Small intestine (tissue), 7 donors: ENCODE measurements around the gene GABRG3. TPM values are rescaled to one million over a fixed set of nuclear protein-coding genes. Genes with fewer than 3 reads are reported as not detected.

Source experiments
- DNase-seq, 2 donors: peaks; one replicate each; pipeline versions ENCODE4 v3.0.0 to v3.0.0-alpha.2; 2013
- FAIRE-seq: peaks from 2 replicates; lab custom pipeline; 2012; peaks lifted over from hg19 to GRCh38; lab: Jason Lieb, UNC
- H3K27ac ChIP-seq, 3 donors: one replicate each; pipeline ENCODE4 v1.5.1; 2013; ENCODE audit warnings: low read length in 2 of 3, mild to moderate bottlenecking in 2 of 3, control low read depth in 1 of 3, inconsistent platforms in 1 of 3, low read depth in 1 of 3, moderate library complexity in 1 of 3
- H3K27me3 ChIP-seq, 3 donors: one replicate each; pipeline ENCODE4 v1.6.1; 2013; ENCODE audit warnings: low read length in 3 of 3, inconsistent platforms in 1 of 3; ENCODE audit not compliant: control insufficient read depth in 3 of 3, insufficient read depth in 3 of 3
- H3K36me3 ChIP-seq, 3 donors: one replicate each; pipeline ENCODE4 v1.6.1; 2013; ENCODE audit warnings: low read length in 3 of 3, inconsistent platforms in 1 of 3, low read depth in 1 of 3, mild to moderate bottlenecking in 1 of 3, moderate library complexity in 1 of 3; ENCODE audit not compliant: control insufficient read depth in 3 of 3, insufficient read depth in 2 of 3
- H3K4me1 ChIP-seq, 3 donors: one replicate each; pipeline ENCODE4 v1.6.1; 2013; ENCODE audit warnings: low read length in 2 of 3, inconsistent platforms in 1 of 3, low read depth in 1 of 3, mild to moderate bottlenecking in 1 of 3, moderate library complexity in 1 of 3; ENCODE audit not compliant: control insufficient read depth in 3 of 3, insufficient read depth in 2 of 3
- H3K4me3 ChIP-seq, 3 donors: one replicate each; pipeline ENCODE4 v1.5.1; 2013; ENCODE audit warnings: low read length in 3 of 3, control low read depth in 1 of 3, inconsistent platforms in 1 of 3, low read depth in 1 of 3, mild to moderate bottlenecking in 1 of 3, moderate library complexity in 1 of 3
- H3K9me3 ChIP-seq, 2 donors: one replicate each; pipeline ENCODE4 v1.6.1; 2013; ENCODE audit warnings: low read depth in 1 of 2, low read length in 1 of 2; ENCODE audit not compliant: control insufficient read depth in 2 of 2, insufficient read depth in 1 of 2
- WGBS, 3 donors: extraction: QIAGEN DNeasy Blood & Tissue Kit; methylation state at CpG; one replicate each; pipeline ENCODE4 v1.1.7; 2013; 5-methylcytosine and 5-hydroxymethylcytosine counted together
- polyA plus RNA-seq, 4 donors: library from polyadenylated mRNA; stranded (reverse) in 3 of 4; unstranded in 1 of 4; fragments of 200-250 nt in 3 of 4; fragments of 120-200 nt in 1 of 4; gene quantifications; one replicate each; pipeline versions ENCODE4 v1.2.1 to v1.2.3, GENCODE V29; 2013
- donor health status: healthy with polysubstance abuse.
- donor health status: control.
- donor health status: control.
- donor health status: Bipolar disorder and iron deficiency.
- donor health status: healthy.

Gene GABRG3
- polyA plus RNA-seq, 4 donors = 0.41 TPM; not detected in 3

DNA sequence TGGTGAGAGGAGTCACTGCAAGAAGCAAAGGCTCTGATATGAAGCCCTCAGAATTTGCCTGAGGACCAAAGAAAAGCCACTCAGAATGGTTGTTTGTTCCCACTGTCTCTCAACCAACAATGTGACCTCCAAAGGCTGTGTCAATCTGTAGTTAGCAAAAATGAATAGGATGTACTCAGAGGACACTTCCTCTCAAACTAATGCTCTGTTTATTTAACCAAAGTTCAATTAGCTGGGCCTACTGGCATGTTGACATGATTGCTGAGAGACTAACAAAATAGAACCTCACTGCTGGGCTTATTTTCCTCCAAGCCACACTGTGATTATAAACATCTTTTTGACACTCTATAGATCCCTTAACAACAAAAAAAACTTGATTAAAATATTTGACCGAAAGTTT is 605.6 kb downstream of the GABRG3 start:
- H3K36me3 ChIP-seq = no peaks in the 10 kb centered on the region
- H3K4me3 ChIP-seq = no peak overlapping the region
- DNase-seq = no peak
- H3K9me3 ChIP-seq = peaks cover 0 to 4% of the 10 kb centered on the region in 2 donors
- no peak for FAIRE-seq
- H3K27me3 ChIP-seq = no peaks in the 10 kb centered on the region
- 78 to 81% (median 80%) methylated on average over 1 of the region's 1 CpG for WGBS, 3 donors
- H3K27ac ChIP-seq = no peak overlapping the region
- no peaks in the 10 kb centered on the region for H3K4me1 ChIP-seq

DNA sequence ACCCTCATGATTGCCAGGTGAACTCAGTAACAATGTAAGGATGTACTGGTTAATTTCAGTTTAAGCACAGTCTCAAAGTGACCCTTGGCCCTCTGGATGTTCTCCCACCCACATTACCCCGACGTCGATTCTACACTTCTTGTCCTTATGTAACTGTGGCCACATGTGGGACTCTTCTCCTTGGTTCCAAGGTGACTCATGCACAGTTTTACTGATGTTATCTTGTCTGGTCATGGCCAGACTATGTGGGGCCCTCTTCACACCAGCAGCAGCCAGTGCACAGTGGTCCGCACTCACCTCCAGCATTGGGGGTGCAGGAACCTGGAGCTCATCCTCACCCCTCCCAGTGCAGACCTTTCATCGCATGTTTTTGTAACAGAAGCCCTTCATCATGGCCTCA is 608.8 kb downstream of the GABRG3 start:
- FAIRE-seq (no peak), DNase-seq (no peak)
- Histone ChIP-seq H3K4me3 (no peak overlapping the region), H3K27me3 (no peaks in the 10 kb centered on the region), H3K4me1 (no peaks in the 10 kb centered on the region), H3K27ac (no peak overlapping the region), H3K9me3 (peaks cover 0 to 2% of the 10 kb centered on the region in 2 donors), H3K36me3 (no peaks in the 10 kb centered on the region)
- WGBS, 3 donors = 92 to 95% (median 95%) methylated on average over 5 of the region's 5 CpGs

DNA sequence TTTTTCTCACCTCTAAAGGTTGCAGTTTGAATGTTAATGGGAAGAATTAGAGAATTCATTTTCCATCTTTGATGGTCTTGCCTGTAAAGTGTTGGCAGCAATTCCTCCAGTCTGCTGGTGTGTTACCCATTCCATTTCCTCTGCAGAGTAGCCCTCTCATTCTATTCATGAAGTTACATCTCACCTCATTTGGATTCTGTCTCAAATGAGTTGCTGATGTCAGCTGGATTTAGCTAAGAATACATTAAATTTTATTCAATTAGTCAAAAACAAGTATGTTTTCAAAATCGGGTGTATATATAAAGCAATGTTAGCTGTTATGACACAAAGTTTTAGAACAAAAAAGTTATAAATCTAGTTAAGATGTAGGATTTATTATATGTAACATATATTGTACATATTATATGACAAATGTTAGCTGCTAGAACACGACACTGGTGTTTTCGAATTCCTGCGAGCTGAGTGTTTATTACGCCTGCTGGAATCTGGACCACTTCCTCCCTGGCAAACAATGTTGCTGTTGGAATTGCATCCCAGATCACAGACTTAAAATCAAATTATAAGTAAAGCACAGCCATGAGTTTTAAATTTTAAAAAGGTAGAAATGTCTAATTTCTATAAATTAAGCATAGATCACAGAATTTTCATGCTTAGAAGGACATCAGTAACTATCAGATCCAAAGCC is 611.9 kb downstream of the GABRG3 start:
- no peaks in the 10 kb centered on the region for H3K27me3 ChIP-seq

DNA sequence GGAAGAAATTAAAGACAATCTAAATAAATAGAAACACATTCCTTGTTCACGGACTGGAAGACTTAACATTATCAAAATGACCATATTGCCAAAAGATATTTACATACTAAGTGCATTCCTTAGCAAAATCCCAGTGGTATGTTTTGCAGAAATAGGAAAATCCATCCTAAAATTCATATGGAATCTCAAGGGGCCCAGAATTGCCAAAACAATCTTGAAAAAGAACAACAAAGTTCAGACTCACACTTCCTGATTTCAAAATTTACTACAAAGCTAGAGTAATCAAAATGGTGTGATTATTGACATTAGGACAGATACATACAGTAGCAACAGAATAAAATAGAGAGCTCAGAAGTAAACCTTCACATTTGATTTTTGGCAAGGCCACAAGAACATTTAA is 612.7 kb downstream of the GABRG3 start:
- Histone ChIP-seq H3K4me1 (no peaks in the 10 kb centered on the region), H3K4me3 (no peak overlapping the region), H3K27ac (no peak overlapping the region), H3K9me3 (peaks cover 0 to 2% of the 10 kb centered on the region in 2 donors), H3K36me3 (no peaks in the 10 kb centered on the region), H3K27me3 (no peaks in the 10 kb centered on the region)
- DNase-seq = no peak
- WGBS, 3 donors = 31 to 56% (median 55%) methylated on average over 1 of the region's 1 CpG
- FAIRE-seq = no peak

More for the DNA sequence above, 611.9 kb downstream of the GABRG3 start:
- Histone ChIP-seq H3K36me3 (no peaks in the 10 kb centered on the region), H3K4me1 (no peaks in the 10 kb centered on the region), H3K9me3 (peaks cover 0 to 2% of the 10 kb centered on the region in 2 donors), H3K27ac (no peak overlapping the region), H3K4me3 (no peak overlapping the region)
- 59 to 89% (median 76%) methylated on average over 5 of the region's 5 CpGs for WGBS, 3 donors
- FAIRE-seq (no peak), DNase-seq (no peak)

DNA sequence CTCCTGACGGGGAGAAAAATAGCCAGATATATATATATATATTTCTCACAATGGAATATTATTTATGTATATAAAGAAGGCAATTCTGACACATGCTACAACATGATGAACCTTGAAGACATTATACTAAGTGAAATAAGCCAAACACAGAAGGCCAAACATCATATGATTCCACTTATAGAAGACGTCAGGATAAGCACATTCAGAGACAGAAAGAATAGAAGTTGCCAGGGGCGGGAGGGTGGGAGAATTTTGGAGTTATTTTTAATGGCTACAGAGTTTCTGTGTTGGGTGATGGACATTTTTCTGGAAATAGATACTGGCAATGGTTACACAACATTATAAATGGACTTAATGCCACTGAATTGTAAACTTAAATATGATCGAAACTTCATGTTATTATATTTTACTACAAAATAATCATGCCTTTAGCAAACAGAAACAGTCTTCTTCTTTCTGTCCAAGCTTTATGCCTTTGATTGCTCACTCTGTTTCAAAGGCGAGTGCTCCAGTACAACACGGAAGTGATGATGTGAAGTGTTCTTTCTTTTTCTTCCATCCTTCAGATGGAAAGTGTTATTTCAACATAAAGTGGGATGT is 614.2 kb downstream of the GABRG3 start:
- no peak overlapping the region for H3K4me3 ChIP-seq
- DNase-seq = no peak
- WGBS, 3 donors = 76 to 88% (median 83%) methylated on average over 6 of the region's 6 CpGs
- FAIRE-seq = no peak
- H3K27ac ChIP-seq = no peak overlapping the region
- no peaks in the 10 kb centered on the region for H3K27me3 ChIP-seq
- H3K36me3 ChIP-seq = no peaks in the 10 kb centered on the region
- H3K4me1 ChIP-seq = no peaks in the 10 kb centered on the region
- no peaks in the 10 kb centered on the region for H3K9me3 ChIP-seq

DNA sequence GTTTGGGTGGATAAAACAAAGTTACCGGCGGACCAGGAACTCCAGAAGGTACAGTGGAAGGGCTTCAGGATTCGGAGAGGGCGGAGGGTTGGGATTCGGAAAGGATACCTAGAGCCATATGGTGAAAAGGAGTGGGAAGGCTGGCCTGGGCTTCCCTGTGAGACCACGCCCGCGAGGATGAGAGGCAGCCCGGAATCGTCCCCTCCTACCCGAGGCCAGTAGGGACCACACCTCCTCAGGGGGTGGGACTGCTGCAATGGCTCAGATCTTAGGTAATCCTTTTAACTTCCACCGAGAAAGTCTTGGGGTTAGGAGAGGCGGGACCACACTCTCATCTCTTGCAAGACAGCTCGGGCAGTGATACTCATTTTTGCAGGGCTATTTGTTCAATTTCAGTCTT is 616.8 kb downstream of the GABRG3 start:
- Histone ChIP-seq H3K27ac (no peak overlapping the region), H3K36me3 (no peaks in the 10 kb centered on the region), H3K4me3 (no peak overlapping the region), H3K9me3 (peaks cover 0 to 2% of the 10 kb centered on the region in 2 donors), H3K27me3 (no peaks in the 10 kb centered on the region), H3K4me1 (no peaks in the 10 kb centered on the region)
- FAIRE-seq (no peak), DNase-seq (no peak)
- 29 to 43% (median 39%) methylated on average over 14 of the region's 14 CpGs for WGBS, 3 donors

DNA sequence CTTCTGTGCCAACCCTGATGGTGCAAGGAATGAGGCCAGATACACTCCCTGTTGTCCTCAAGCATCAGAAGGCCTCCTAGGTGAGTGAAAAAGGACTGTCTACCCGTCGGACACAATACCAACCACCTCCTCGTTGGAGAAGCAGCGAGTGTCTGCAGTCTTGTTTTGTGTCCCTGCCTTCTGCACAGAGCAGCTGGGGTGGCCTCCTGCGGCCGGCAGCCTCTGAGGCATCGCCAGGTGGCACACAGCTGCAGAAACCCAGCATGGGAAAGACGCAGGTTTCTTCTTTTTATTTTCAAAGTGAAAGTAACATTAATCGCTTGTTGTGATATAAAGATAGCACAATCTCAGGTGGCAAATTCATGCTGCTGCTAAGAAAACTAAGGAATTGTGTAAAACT is 618.3 kb downstream of the GABRG3 start:
- DNase-seq (no peak), FAIRE-seq (no peak)
- Histone ChIP-seq H3K4me3 (no peak overlapping the region), H3K36me3 (no peaks in the 10 kb centered on the region), H3K9me3 (peaks cover 0 to 2% of the 10 kb centered on the region in 2 donors), H3K27ac (no peak overlapping the region), H3K27me3 (no peaks in the 10 kb centered on the region), H3K4me1 (no peaks in the 10 kb centered on the region)
- 69 to 75% (median 71%) methylated on average over 9 of the region's 9 CpGs for WGBS, 3 donors

DNA sequence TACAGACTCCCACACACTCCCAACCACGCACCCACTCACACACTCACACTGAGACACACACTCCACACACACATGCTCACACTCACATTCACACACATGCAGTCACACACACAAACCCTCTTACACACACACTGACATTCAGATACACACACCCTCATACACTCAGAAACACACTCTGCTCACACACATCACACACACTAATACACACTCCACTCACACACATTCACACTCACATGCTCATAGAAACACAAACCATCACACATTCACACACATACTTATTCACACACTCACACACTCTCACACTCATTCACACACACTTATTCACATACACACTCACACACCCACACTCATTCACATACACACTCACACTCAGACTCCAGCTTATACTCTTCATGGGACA is 618.8 kb downstream of the GABRG3 start:
- no peak for FAIRE-seq
- DNase-seq = no peak
- no peak overlapping the region for H3K27ac ChIP-seq
- no peaks in the 10 kb centered on the region for H3K27me3 ChIP-seq
- no peak overlapping the region for H3K4me3 ChIP-seq
- H3K4me1 ChIP-seq = no peaks in the 10 kb centered on the region
- peaks cover 0 to 2% of the 10 kb centered on the region in 2 donors for H3K9me3 ChIP-seq
- H3K36me3 ChIP-seq = no peaks in the 10 kb centered on the region
- WGBS, 3 donors = 79 to 95% (median 88%) methylated on average over 1 of the region's 1 CpG
